Esophagus muscularis mucosa (tissue), 4 donors: Measurements from ENCODE around the gene LPCAT1. TPM values are rescaled to one million over a fixed set of nuclear protein-coding genes. Genes with fewer than 3 reads are reported as not detected.
A peak's percentile ranks its signal among the peaks of the same experiment; 100 is the strongest.

Experiments used
- DNase-seq: peaks from one replicate; pipeline ENCODE4 v3.0.0-alpha.2; 2017; ENCODE audit errors: extremely low spot score
- H3K27ac ChIP-seq, 4 donors: fragments of 200-600 bp; sonication (generic); replicated peaks in 1 of 4; 1 replicate in 3 of 4; 2 replicates in 1 of 4; pipeline ENCODE4 v1.5.1; 2016 to 2019; ENCODE audit warnings: mild to moderate bottlenecking in 1 of 4
- H3K27me3 ChIP-seq, 4 donors: fragments of 200-600 bp; sonication (generic); one replicate each; pipeline versions ENCODE4 v1.5.1 to v1.6.0; 2016 to 2019
- H3K36me3 ChIP-seq, 4 donors: fragments of 200-600 bp; sonication (generic); one replicate each; pipeline ENCODE4 v1.5.1; 2016 to 2019
- H3K4me1 ChIP-seq, 4 donors: fragments of 200-600 bp; sonication (generic); one replicate each; pipeline ENCODE4 v1.5.1; 2016 to 2019
- H3K4me3 ChIP-seq, 4 donors: fragments of 200-600 bp; sonication (generic); 1 replicate in 2 of 4; 2 replicates in 2 of 4; pipeline ENCODE4 v1.5.1; 2016 to 2019; ENCODE audit warnings: mild to moderate bottlenecking in 4 of 4, moderate library complexity in 1 of 4
- H3K9me3 ChIP-seq, 4 donors: fragments of 200-600 bp; sonication (generic); 1 replicate in 3 of 4; 2 replicates in 1 of 4; pipeline ENCODE4 v1.5.1; 2016 to 2019
- CTCF ChIP-seq, 3 experiments: fragments of 200-600 bp in 2 of 3; fragments of 450-650 bp in 1 of 3; sonication (generic) in 2 of 3; IDR thresholded peaks; one replicate each; pipeline ENCODE4 v1.5.1; 2017 to 2019; ENCODE audit warnings: antibody characterized with exemption in 3 of 3, mild to moderate bottlenecking in 2 of 3, moderate library complexity in 1 of 3
- EP300 ChIP-seq: sonication (generic); formaldehyde crosslinking; IDR thresholded peaks from one replicate; pipeline ENCODE4 v1.6.1; 2017; ENCODE audit warnings: antibody characterized with exemption
- POLR2A ChIP-seq: fragments of 450-650 bp; IDR thresholded peaks from one replicate; pipeline ENCODE4 v1.6.1; 2017; ENCODE audit warnings: antibody characterized with exemption, moderate library complexity, mild to moderate bottlenecking, low read depth
- POLR2AphosphoS5 ChIP-seq, 2 donors: sonication (generic); formaldehyde crosslinking; IDR thresholded peaks; one replicate each; pipeline ENCODE4 v1.6.1; 2017; ENCODE audit warnings: antibody characterized with exemption in 2 of 2
- WGBS: methylation state at CpG from one replicate; pipeline ENCODE4 v1.1.5; 2018; 5-methylcytosine and 5-hydroxymethylcytosine counted together
- intact Hi-C: fragments of 100-400 bp; cut with DNase I; formaldehyde crosslinking; loops from one replicate; pipeline ENCODE4 v1.15.1; 2023
- total RNA-seq, 4 donors: library from RNA; depleted of rRNA; stranded (reverse); fragments of >200 nt; gene quantifications; one replicate each; pipeline versions ENCODE4 v1.1.0 to v1.2.1, GENCODE V29; 2016

LPCAT1 gene
- total RNA-seq, 4 donors from 2014 or later = 22.5 to 51.7 (median 35.0) TPM

- no peak overlapping the region for H3K27ac ChIP-seq
- intact Hi-C loops = no loop called here
- H3K27me3 ChIP-seq = peaks cover 0 to 82% (median 48%) of the 10 kb centered on the region in 4 donors
- peaks cover 10 to 27% (median 20%) of the 10 kb centered on the region in 4 donors for H3K4me1 ChIP-seq
- H3K4me3 ChIP-seq = peak overlapping the region; percentile 2 to 32 (median 21)
- peaks cover 0 to 1% (median under 1%) of the 10 kb centered on the region in 4 donors for H3K9me3 ChIP-seq
- TF ChIP-seq EP300 (no peak), POLR2AphosphoS5 (IDR thresholded peaks at IDR 0.05) (no peak), POLR2A (no peak), CTCF (IDR thresholded peaks at IDR 0.05) (no peak)
- DNase-seq = no peak
- no peaks in the 10 kb centered on the region for H3K36me3 ChIP-seq
- WGBS = 2% methylated on average over 7 of the region's 92 CpGs
Observed at GRCh38 chr5:1445689-1446601, 77.8 kb downstream of the LPCAT1 start.

- peaks cover 0 to 88% (median 48%) of the 10 kb centered on the region in 4 donors for H3K27me3 ChIP-seq
- no peaks in the 10 kb centered on the region for H3K36me3 ChIP-seq
- H3K27ac ChIP-seq = no peak within 1 kb of the TSS
- intact Hi-C loops = no loop called here
- 0% methylated on average over 16 of the region's 52 CpGs for WGBS
- H3K4me3 ChIP-seq = peak within 1 kb of the TSS; percentile 2 to 32 (median 21)
- peaks cover 10 to 27% (median 20%) of the 10 kb centered on the region in 4 donors for H3K4me1 ChIP-seq
- no peak for DNase-seq
- no peak for TF ChIP-seq POLR2AphosphoS5 (IDR thresholded peaks at IDR 0.05)
- no peak for TF ChIP-seq POLR2A
- TF ChIP-seq CTCF (IDR thresholded peaks at IDR 0.05) = no peak
- no peak for TF ChIP-seq EP300
- peaks cover 0 to 7% (median 4%) of the 10 kb centered on the region in 4 donors for H3K9me3 ChIP-seq
Observed at GRCh38 chr5:1445313-1445688, 78.5 kb downstream of the LPCAT1 start, which contains the start of gene SLC6A3. SLC6A3 (minus strand) TSS chr5:1445440; CDS start chr5:1443197, 2,243 bp downstream.

- 40% methylated on average over 1 of the region's 68 CpGs for WGBS
- no peak for DNase-seq
- H3K36me3 ChIP-seq = no peaks in the 10 kb centered on the region
- peak overlapping the region; percentile 2 to 32 (median 21) for H3K4me3 ChIP-seq
- no peak for TF ChIP-seq POLR2A
- no peak for TF ChIP-seq EP300
- no peak for TF ChIP-seq CTCF (IDR thresholded peaks at IDR 0.05)
- TF ChIP-seq POLR2AphosphoS5 (IDR thresholded peaks at IDR 0.05) = no peak
- peaks cover 0 to 9% (median 4%) of the 10 kb centered on the region in 4 donors for H3K9me3 ChIP-seq
- H3K27me3 ChIP-seq = peaks cover 0 to 96% (median 48%) of the 10 kb centered on the region in 4 donors
- peaks cover 10 to 27% (median 20%) of the 10 kb centered on the region in 4 donors for H3K4me1 ChIP-seq
- H3K27ac ChIP-seq = no peak overlapping the region
- intact Hi-C loops = no loop called here
Observed at GRCh38 chr5:1444361-1445189, 79.2 kb downstream of the LPCAT1 start.

GRCh38 chr5:1443991-1444360, 79.8 kb downstream of the LPCAT1 start:
- Histone ChIP-seq H3K4me1 (peaks cover 10 to 27% (median 20%) of the 10 kb centered on the region in 4 donors), H3K36me3 (no peaks in the 10 kb centered on the region), H3K27me3 (peaks cover 0 to 100% (median 48%) of the 10 kb centered on the region in 4 donors), H3K27ac (no peak overlapping the region), H3K4me3 (no peak overlapping the region), H3K9me3 (peaks cover 0 to 9% (median 4%) of the 10 kb centered on the region in 4 donors)
- TF ChIP-seq POLR2A (no peak), POLR2AphosphoS5 (IDR thresholded peaks at IDR 0.05) (no peak), EP300 (no peak), CTCF (IDR thresholded peaks at IDR 0.05) (no peak)
- DNase-seq = no peak
- WGBS = 53% methylated on average over 7 of the region's 15 CpGs
- intact Hi-C loops = no loop called here
